Omental fat pad (tissue), 4 donors: ENCODE measurements around the gene CERS5. TPM values are rescaled to one million over a fixed set of nuclear protein-coding genes. Genes with fewer than 3 reads are reported as not detected.

Experiments used
- ATAC-seq: fragments of 150-250 bp; one replicate; pipeline ENCODE4 v1.9.1; 2016; ENCODE audit warnings: mild to moderate bottlenecking, moderate library complexity; ENCODE audit not compliant: low FRiP score
- DNase-seq: peaks from one replicate; pipeline ENCODE4 v3.0.0-alpha.2; 2019; ENCODE audit warnings: low spot score
- total RNA-seq, 4 donors: library from RNA; depleted of rRNA; stranded (reverse); fragments of >200 nt; gene quantifications; one replicate each; pipeline ENCODE4 v1.1.0, GENCODE V29; 2016
- TF ChIP-seq, protein P1 (sequence below), 3 donors: fragments of 450-650 bp; IDR thresholded peaks; one replicate each; pipeline ENCODE4 v1.5.1; 2016 to 2017; ENCODE audit warnings: antibody characterized with exemption in 3 of 3, mild to moderate bottlenecking in 3 of 3, moderate library complexity in 2 of 3

CERS5 gene
- total RNA-seq, 4 donors from 2014 or later, result 20.0 to 27.6 (median 24.6) TPM

DNA sequence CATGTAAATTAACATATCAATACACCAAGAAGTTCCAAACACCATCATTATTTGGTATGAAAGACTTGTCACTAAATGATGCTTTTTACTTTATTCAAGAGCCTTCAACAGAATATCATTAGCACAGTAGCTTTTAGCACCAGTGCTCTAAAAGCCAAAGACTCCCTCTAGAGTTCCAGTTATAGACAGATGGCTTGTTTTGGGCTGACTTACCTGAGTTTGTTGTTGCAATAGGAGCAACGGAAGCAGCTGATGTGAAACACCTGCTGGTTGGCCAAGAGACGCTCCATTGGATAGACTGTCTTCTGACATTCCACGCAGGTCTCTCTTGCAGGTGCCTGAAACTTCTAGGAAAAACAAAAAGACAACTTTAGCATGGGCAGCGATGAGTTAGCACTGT is 14.5 kb upstream of the CERS5 start:
- ATAC-seq (no peak), DNase-seq (no peak)

DNA sequence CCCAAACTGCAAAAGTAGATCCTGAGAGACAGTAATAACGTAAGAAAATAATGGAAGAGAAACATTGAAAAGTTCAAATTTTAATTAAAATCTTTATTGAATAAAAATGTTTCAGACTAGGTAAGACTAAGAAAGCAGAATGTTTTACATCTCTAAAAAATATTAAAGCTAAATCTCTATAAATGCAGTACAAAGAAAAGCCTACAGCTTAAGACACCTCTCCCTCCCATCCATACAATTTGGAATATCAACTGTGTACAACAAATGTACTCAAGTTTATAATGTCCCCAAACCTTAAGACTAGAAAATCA is 8.5 kb upstream of the CERS5 start:
- TF ChIP-seq, protein P1, sequence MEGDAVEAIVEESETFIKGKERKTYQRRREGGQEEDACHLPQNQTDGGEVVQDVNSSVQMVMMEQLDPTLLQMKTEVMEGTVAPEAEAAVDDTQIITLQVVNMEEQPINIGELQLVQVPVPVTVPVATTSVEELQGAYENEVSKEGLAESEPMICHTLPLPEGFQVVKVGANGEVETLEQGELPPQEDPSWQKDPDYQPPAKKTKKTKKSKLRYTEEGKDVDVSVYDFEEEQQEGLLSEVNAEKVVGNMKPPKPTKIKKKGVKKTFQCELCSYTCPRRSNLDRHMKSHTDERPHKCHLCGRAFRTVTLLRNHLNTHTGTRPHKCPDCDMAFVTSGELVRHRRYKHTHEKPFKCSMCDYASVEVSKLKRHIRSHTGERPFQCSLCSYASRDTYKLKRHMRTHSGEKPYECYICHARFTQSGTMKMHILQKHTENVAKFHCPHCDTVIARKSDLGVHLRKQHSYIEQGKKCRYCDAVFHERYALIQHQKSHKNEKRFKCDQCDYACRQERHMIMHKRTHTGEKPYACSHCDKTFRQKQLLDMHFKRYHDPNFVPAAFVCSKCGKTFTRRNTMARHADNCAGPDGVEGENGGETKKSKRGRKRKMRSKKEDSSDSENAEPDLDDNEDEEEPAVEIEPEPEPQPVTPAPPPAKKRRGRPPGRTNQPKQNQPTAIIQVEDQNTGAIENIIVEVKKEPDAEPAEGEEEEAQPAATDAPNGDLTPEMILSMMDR (IDR thresholded peaks at IDR 0.05), result no peak
- DNase-seq (no peak), ATAC-seq (no peak)

More for the DNA sequence above, 14.5 kb upstream of the CERS5 start:
- TF ChIP-seq, protein P1 (IDR thresholded peaks at IDR 0.05), result no peak

DNA sequence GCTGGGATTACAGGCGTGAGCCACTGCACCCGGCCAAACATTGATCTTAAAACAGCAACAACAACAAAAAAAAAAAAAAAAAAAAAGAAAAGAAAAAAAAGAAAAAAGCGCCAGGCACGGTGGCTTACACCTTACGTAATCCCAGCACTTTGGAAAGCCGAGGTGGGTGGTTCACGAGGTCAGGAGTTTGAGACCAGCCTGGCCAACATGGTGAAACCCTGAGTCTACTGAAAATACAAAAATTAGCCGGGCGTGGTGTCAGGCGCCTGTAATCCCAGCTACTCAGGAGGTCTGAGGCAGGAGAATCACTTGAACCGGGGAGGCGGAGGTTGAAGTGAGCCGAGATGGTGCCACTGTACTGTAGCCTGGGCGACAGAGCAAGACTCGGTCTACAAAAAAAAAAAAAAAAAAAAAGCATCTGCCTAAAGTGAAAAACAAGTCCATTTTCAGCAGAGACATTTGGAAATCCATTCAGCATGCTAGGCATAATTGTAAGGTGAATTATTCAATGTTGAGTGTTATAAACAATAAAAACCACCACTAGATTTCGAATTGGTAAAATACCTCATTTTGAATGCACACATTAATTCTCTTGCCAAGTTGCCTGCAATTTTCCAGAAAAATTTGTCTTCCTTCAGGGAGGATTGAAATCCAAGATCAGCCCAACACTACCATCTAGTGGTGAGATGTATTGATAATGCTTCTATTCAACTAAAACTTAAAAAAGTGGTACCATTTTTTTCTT is 8.0 kb upstream of the CERS5 start:
- no peak for ATAC-seq
- TF ChIP-seq, protein P1 (IDR thresholded peaks at IDR 0.05), result no peak
- no peak for DNase-seq

DNA sequence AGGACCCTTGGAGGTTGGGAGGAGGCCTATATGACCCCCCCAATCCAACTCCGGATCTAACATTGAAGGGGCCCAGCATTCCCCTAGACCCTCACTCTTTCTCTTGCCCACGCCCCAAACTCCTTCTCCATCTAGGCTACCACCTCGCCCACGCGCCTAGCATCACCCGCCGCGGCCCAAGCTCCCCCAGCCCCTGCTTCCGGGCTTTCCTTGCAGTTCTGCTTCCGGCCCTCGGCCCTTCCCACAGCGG is 445 bp downstream of the CERS5 start:
- peak; percentile 57 for ATAC-seq
- DNase-seq, result no peak
- TF ChIP-seq, protein P1 (IDR thresholded peaks at IDR 0.05), result no peak

DNA sequence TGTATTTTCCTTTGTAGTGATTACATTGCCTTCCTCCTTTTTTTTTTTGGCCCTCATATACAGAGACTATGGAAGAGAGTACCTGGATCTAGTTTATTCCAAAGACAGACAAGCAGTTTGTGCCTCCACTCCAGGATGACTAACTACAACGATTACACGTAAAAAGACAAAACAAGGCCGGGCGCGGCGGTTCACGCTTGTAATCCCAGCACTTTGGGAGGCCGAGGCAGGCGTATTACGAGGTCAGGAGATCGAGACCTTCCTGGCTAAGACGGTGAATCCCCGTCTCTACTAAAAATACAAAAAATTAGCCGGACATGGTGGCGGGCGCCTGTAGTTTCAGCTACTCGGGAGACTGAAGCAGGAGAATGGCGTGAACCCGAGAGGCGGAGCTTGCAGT is 2.2 kb downstream of the CERS5 start:
- ATAC-seq (no peak), DNase-seq (no peak)
- TF ChIP-seq, protein P1 (IDR thresholded peaks at IDR 0.05), result no peak

DNA sequence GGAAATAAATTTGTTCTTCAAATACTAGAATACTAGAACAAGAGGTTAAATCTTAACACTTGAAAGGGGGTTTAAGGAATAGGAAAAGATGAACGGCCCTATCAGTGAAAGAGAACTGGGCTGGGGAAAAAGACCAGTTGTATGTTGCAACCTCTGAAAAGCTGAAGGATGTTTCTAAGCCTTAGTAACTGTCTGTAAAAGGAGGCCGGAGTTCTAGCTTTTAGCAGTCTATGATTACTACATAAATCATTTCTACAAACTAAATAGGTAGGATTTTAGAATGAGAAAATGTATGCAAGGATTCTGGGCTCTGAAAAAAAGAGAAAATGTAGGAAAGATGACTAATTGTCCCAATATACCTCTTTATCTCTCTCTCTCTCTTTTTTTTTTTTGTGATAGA is 4.9 kb downstream of the CERS5 start:
- DNase-seq (no peak), ATAC-seq (no peak)
- TF ChIP-seq, protein P1 (IDR thresholded peaks at IDR 0.05), result no peak

DNA sequence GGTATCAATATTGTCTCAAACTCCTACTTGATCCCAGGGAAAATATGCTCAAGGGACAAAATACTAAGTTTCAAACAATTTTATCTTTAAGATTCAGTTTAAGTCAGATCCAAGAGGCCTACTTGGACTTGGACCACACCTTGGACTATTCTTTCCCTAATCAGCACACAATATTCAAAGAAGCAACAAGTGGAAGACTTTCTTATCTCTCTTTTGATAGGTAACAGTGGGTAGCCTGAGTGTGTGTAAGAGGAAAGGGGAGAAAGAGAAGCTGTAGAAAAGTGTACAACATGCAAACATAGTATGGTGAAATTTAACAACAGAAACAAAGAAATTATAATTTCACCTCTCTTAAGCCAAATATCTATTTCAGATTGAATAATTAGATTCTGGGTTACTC is 6.5 kb downstream of the CERS5 start:
- ATAC-seq (no peak), DNase-seq (no peak)
- TF ChIP-seq, protein P1 (IDR thresholded peaks at IDR 0.05), result no peak
